ENCODE measurements around the gene MRPL37. TPM values are rescaled to one million over a fixed set of nuclear protein-coding genes. Genes with fewer than 3 reads are reported as not detected.
A peak's percentile ranks its signal among the peaks of the same experiment; 100 is the strongest.

Gene MRPL37
- total RNA-seq (100 to 1,000 TPM in 1 of 5 donors, 10 to 100 TPM in 4; 24.8 to 111 (median 47.2) TPM), polyA plus RNA-seq (10 to 100 TPM; 47.6 to 57.7 (median 54.2) TPM)
- long read RNA-seq, donor 1, partial matches to known transcripts: 7 of 10 reads
- long read RNA-seq, donor 1, other reads (novel, unspliced or antisense): 0 of 10 reads
- long read RNA-seq, donor 2, transcript MRPL37-202 (7 exons, 1,483 nt): major isoform, 15 of 15 reads
- long read RNA-seq, donor 2, partial matches to known transcripts: 0 of 15 reads
- long read RNA-seq, donor 2, other reads (novel, unspliced or antisense): 0 of 15 reads
- long read RNA-seq, donor 3, partial matches to known transcripts: 0 of 4 reads
- long read RNA-seq, donor 3, other reads (novel, unspliced or antisense): 0 of 4 reads
- long read RNA-seq, donor 4, partial matches to known transcripts: 0 of 2 reads
- long read RNA-seq, donor 4, other reads (novel, unspliced or antisense): 0 of 2 reads
- long read RNA-seq, donor 5, transcript MRPL37-202 (7 exons, 1,483 nt): major isoform, 11 of 70 reads
- long read RNA-seq, donor 5, partial matches to known transcripts: 59 of 70 reads
- long read RNA-seq, donor 5, other reads (novel, unspliced or antisense): 0 of 70 reads
- long read RNA-seq, donor 6: 0 reads
- long read RNA-seq, donor 7, transcript MRPL37-202 (7 exons, 1,483 nt): major isoform, 10 of 71 reads
- long read RNA-seq, donor 7, partial matches to known transcripts: 60 of 71 reads
- long read RNA-seq, donor 7, other reads (novel, unspliced or antisense): 0 of 71 reads
- long read RNA-seq, donor 8, transcript MRPL37-202 (7 exons, 1,483 nt): major isoform, 24 of 24 reads
- long read RNA-seq, donor 8, partial matches to known transcripts: 0 of 24 reads
- long read RNA-seq, donor 8, other reads (novel, unspliced or antisense): 0 of 24 reads
- long read RNA-seq, donor 9, transcript MRPL37-202 (7 exons, 1,483 nt): major isoform, 13 of 61 reads
- long read RNA-seq, donor 9, partial matches to known transcripts: 42 of 61 reads
- long read RNA-seq, donor 9, other reads (novel, unspliced or antisense): 6 of 61 reads
- long read RNA-seq, donor 10, transcript MRPL37-202 (7 exons, 1,483 nt): major isoform, 7 of 7 reads
- long read RNA-seq, donor 10, partial matches to known transcripts: 0 of 7 reads
- long read RNA-seq, donor 10, other reads (novel, unspliced or antisense): 0 of 7 reads

DNA sequence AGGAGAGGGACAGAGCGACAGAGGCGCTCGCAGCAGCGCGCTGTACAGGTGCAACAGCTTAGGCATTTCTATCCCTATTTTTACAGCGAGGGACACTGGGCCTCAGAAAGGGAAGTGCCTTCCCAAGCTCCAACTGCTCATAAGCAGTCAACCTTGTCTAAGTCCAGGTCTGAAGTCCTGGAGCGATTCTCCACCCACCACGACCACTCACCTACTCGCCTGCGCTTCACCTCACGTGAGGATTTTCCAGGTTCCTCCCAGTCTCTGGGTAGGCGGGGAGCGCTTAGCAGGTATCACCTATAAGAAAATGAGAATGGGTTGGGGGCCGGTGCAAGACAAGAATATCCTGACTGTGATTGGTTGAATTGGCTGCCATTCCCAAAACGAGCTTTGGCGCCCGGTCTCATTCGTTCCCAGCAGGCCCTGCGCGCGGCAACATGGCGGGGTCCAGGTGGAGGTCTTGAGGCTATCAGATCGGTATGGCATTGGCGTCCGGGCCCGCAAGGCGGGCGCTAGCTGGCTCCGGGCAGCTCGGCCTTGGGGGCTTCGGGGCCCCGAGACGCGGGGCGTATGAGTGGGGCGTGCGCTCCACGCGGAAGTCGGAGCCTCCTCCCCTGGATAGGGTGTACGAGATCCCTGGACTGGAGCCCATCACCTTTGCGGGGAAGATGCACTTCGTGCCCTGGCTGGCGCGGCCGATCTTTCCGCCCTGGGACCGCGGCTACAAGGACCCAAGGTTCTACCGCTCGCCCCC, at the start of gene MRPL37, which contains the start of gene CYB5RL:
Gene MRPL37, plus strand, starts transcription at position 403 of the 754 bp plus-strand sequence. Its CDS starts 77 bp downstream, at position 480.
Gene CYB5RL, minus strand, starts transcription at position 266 of the 754 bp plus-strand sequence. CDS start 4,414 bp downstream, outside the sequence.
- whole genome bisulfite sequencing, 5 donors: 0 to 1% (median 1%) methylated on average over 23 to 51 of the region's 51 CpGs
- peak within 1 kb of the TSS; percentile 70 to 90 (median 83) for H3K27ac ChIP-seq
- TF ChIP-seq EP300 (IDR thresholded peaks at IDR 0.05) (no peak), POLR2A (IDR thresholded peaks at IDR 0.05) (peak in 1 of 4 donors; percentile 7), POLR2AphosphoS5 (IDR thresholded peaks at IDR 0.05) (peak in 2 of 3 donors; percentile 79 to 80)
- TF ChIP-seq, protein P1, sequence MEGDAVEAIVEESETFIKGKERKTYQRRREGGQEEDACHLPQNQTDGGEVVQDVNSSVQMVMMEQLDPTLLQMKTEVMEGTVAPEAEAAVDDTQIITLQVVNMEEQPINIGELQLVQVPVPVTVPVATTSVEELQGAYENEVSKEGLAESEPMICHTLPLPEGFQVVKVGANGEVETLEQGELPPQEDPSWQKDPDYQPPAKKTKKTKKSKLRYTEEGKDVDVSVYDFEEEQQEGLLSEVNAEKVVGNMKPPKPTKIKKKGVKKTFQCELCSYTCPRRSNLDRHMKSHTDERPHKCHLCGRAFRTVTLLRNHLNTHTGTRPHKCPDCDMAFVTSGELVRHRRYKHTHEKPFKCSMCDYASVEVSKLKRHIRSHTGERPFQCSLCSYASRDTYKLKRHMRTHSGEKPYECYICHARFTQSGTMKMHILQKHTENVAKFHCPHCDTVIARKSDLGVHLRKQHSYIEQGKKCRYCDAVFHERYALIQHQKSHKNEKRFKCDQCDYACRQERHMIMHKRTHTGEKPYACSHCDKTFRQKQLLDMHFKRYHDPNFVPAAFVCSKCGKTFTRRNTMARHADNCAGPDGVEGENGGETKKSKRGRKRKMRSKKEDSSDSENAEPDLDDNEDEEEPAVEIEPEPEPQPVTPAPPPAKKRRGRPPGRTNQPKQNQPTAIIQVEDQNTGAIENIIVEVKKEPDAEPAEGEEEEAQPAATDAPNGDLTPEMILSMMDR (IDR thresholded peaks at IDR 0.05): no peak
- intact Hi-C loops (cut with DNase I; ENCODE audit: low total_unique reads): no loop called here
- H3K27me3 ChIP-seq: no peaks in the 10 kb centered on the region
- H3K36me3 ChIP-seq: peaks cover 10 to 34% (median 29%) of the 10 kb centered on the region in 4 donors
- no peaks in the 10 kb centered on the region for H3K9me3 ChIP-seq
- H3K4me1 ChIP-seq: peaks cover 14 to 45% (median 31%) of the 10 kb centered on the region in 4 donors
- peak within 1 kb of the TSS; percentile 77 to 100 (median 96) for H3K4me3 ChIP-seq
- peak; percentile 94 to 98 for DNase-seq

- Histone ChIP-seq H3K4me3 (no peak overlapping the region), H3K9me3 (no peaks in the 10 kb centered on the region), H3K27ac (no peak overlapping the region), H3K4me1 (peaks cover 7 to 9% (median 8%) of the 10 kb centered on the region in 4 donors), H3K36me3 (no peaks in the 10 kb centered on the region), H3K27me3 (no peaks in the 10 kb centered on the region)
- no peak for TF ChIP-seq POLR2AphosphoS5 (IDR thresholded peaks at IDR 0.05)
- TF ChIP-seq EP300 (IDR thresholded peaks at IDR 0.05): no peak
- TF ChIP-seq, protein P1 (IDR thresholded peaks at IDR 0.05): no peak
- TF ChIP-seq POLR2A (IDR thresholded peaks at IDR 0.05): no peak
- DNase-seq: no peak
- intact Hi-C loops (cut with DNase I; ENCODE audit: low total_unique reads): no loop called here
- WGBS, 5 donors: 85 to 91% (median 90%) methylated on average over 5 of the region's 5 CpGs
Measured at GRCh38 chr1:54151013-54151412, 49.0 kb upstream of the MRPL37 start.

- intact Hi-C loops (cut with DNase I; ENCODE audit: low total_unique reads): no loop called here
- Histone ChIP-seq H3K4me1 (peaks cover 7 to 9% (median 8%) of the 10 kb centered on the region in 4 donors), H3K27ac (peak within 1 kb of the TSS in 3 of 5 donors; percentile 18 to 38 (median 19)), H3K27me3 (no peaks in the 10 kb centered on the region), H3K36me3 (no peaks in the 10 kb centered on the region), H3K4me3 (no peak within 1 kb of the TSS), H3K9me3 (no peaks in the 10 kb centered on the region)
- TF ChIP-seq, protein P1 (IDR thresholded peaks at IDR 0.05): no peak
- TF ChIP-seq POLR2A (IDR thresholded peaks at IDR 0.05) (no peak), EP300 (IDR thresholded peaks at IDR 0.05) (no peak), POLR2AphosphoS5 (IDR thresholded peaks at IDR 0.05) (no peak)
- WGBS, 5 donors: 93 to 100% (median 98%) methylated on average over 5 of the region's 5 CpGs
- DNase-seq: no peak
Measured at GRCh38 chr1:54152696-54153095, 47.3 kb upstream of the MRPL37 start, which contains the start of gene CDCP2. Gene CDCP2, minus strand, starts transcription at chr1:54153000. Its CDS starts 78 bp downstream, at chr1:54152922.
